ENCODE results near the gene UNC5C.

- TF ChIP-seq CTCF (conservative IDR thresholded peaks at IDR 0.05 in 1 of 2, IDR thresholded peaks at IDR 0.05 in 1 of 2; ENCODE audit: low read depth in 1 of 2, low read length in 2 of 2) (no peak), EZH2 (IDR thresholded peaks at IDR 0.05; ENCODE audit: low read length, missing control alignments) (no peak)
Observed at GRCh38 chr4:95517576-95518345, 31.0 kb downstream of the UNC5C start.

Measured in fibroblast of lung (primary cell).